GM12878 (cell line): ENCODE results near the gene HINFP.

ENCODE experiments used
- CBFB ChIP-seq: IDR thresholded peaks from 2 replicates; pipeline ENCODE4 v1.6.1; 2016; ENCODE audit warnings: antibody characterized with exemption, low read depth
- CBX3 ChIP-seq: fragments of 200-600 bp; sonication (generic); IDR thresholded peaks from 2 replicates; pipeline ENCODE4 v1.6.1; 2016; ENCODE audit warnings: low read depth, borderline replicate concordance

GRCh38 chr11:119121811-119122124, 388 bp downstream of the HINFP start:
- TF ChIP-seq CBFB, result no peak
- TF ChIP-seq CBX3, result no peak
